ENCODE results near the gene CYTL1.

The CYTL1 gene

DNA sequence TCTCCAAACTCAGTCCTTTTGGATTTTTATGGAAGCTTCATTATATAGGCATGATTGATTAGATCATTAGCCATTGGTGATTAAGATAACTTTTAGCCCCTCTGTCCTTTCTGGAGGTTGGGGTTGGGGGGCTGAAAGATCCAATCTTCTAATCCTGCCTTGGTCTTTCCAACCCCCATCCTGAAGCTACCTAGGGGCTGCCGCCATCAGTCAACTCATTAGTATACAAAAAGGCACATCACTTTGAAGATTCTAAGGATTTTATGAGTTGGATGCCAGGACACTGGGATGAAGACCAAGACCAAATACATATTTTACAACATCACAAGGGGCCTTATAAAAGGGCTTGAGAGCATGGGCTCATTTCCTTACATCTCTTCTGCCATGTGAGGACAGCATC, 47.5 kb downstream of the CYTL1 start:
- Histone ChIP-seq H3K27me3 (ENCODE audit: insufficient read depth, poor library complexity, severe bottlenecking) (no peaks in the 10 kb centered on the region), H3K4me3 (replicated peaks; ENCODE audit: insufficient read depth, low read length) (no peak overlapping the region), H3K27ac (replicated peaks) (no peak overlapping the region)
- DNase-seq (ENCODE audit: low read depth in 1 of 2, low spot score in 1 of 2), result no peak
- TF ChIP-seq, protein P1, sequence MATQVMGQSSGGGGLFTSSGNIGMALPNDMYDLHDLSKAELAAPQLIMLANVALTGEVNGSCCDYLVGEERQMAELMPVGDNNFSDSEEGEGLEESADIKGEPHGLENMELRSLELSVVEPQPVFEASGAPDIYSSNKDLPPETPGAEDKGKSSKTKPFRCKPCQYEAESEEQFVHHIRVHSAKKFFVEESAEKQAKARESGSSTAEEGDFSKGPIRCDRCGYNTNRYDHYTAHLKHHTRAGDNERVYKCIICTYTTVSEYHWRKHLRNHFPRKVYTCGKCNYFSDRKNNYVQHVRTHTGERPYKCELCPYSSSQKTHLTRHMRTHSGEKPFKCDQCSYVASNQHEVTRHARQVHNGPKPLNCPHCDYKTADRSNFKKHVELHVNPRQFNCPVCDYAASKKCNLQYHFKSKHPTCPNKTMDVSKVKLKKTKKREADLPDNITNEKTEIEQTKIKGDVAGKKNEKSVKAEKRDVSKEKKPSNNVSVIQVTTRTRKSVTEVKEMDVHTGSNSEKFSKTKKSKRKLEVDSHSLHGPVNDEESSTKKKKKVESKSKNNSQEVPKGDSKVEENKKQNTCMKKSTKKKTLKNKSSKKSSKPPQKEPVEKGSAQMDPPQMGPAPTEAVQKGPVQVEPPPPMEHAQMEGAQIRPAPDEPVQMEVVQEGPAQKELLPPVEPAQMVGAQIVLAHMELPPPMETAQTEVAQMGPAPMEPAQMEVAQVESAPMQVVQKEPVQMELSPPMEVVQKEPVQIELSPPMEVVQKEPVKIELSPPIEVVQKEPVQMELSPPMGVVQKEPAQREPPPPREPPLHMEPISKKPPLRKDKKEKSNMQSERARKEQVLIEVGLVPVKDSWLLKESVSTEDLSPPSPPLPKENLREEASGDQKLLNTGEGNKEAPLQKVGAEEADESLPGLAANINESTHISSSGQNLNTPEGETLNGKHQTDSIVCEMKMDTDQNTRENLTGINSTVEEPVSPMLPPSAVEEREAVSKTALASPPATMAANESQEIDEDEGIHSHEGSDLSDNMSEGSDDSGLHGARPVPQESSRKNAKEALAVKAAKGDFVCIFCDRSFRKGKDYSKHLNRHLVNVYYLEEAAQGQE (IDR thresholded peaks at IDR 0.05; ENCODE audit: insufficient replicate concordance, low read depth), result no peak
- TF ChIP-seq POLR2AphosphoS5 (IDR thresholded peaks at IDR 0.05; ENCODE audit: low read depth) (no peak), SPI1 (IDR thresholded peaks at IDR 0.05; ENCODE audit: borderline replicate concordance, low read depth) (no peak), GABPA (IDR thresholded peaks at IDR 0.05; ENCODE audit: low read depth) (no peak)
- TF ChIP-seq, protein P2, sequence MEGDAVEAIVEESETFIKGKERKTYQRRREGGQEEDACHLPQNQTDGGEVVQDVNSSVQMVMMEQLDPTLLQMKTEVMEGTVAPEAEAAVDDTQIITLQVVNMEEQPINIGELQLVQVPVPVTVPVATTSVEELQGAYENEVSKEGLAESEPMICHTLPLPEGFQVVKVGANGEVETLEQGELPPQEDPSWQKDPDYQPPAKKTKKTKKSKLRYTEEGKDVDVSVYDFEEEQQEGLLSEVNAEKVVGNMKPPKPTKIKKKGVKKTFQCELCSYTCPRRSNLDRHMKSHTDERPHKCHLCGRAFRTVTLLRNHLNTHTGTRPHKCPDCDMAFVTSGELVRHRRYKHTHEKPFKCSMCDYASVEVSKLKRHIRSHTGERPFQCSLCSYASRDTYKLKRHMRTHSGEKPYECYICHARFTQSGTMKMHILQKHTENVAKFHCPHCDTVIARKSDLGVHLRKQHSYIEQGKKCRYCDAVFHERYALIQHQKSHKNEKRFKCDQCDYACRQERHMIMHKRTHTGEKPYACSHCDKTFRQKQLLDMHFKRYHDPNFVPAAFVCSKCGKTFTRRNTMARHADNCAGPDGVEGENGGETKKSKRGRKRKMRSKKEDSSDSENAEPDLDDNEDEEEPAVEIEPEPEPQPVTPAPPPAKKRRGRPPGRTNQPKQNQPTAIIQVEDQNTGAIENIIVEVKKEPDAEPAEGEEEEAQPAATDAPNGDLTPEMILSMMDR (IDR thresholded peaks at IDR 0.05; ENCODE audit: insufficient read depth, low read length), result no peak

DNA sequence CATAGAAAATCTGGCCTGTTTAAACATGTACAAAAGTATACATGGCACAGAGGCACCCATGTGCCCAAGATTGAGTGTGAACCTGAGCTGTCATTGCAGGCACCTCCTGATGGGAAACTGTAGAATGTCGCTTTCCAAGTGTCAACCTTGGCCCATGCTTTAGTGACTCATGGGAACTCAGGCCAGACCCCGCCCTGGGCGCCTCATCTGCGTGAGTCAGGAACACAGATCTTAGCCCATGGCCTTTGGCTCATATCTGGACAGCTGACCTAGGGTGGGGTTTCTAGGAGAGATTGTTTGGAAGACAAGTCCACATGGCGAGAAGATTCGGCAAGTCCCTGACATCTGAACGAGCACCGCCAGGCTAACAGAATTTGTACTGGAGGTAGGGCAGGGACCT, 50.0 kb downstream of the CYTL1 start:
- TF ChIP-seq POLR2AphosphoS5 (IDR thresholded peaks at IDR 0.05; ENCODE audit: low read depth) (no peak), GABPA (IDR thresholded peaks at IDR 0.05; ENCODE audit: low read depth) (no peak)
- TF ChIP-seq, protein P1 (IDR thresholded peaks at IDR 0.05; ENCODE audit: insufficient replicate concordance, low read depth), result no peak
- TF ChIP-seq, protein P2 (IDR thresholded peaks at IDR 0.05; ENCODE audit: insufficient read depth, low read length), result no peak
- no peak for DNase-seq (ENCODE audit: low read depth in 1 of 2, low spot score in 1 of 2)
- no peak overlapping the region for H3K4me3 ChIP-seq (replicated peaks; ENCODE audit: insufficient read depth, low read length)
- no peaks in the 10 kb centered on the region for H3K27me3 ChIP-seq (ENCODE audit: insufficient read depth, poor library complexity, severe bottlenecking)
- H3K27ac ChIP-seq (replicated peaks), result no peak overlapping the region

DNA sequence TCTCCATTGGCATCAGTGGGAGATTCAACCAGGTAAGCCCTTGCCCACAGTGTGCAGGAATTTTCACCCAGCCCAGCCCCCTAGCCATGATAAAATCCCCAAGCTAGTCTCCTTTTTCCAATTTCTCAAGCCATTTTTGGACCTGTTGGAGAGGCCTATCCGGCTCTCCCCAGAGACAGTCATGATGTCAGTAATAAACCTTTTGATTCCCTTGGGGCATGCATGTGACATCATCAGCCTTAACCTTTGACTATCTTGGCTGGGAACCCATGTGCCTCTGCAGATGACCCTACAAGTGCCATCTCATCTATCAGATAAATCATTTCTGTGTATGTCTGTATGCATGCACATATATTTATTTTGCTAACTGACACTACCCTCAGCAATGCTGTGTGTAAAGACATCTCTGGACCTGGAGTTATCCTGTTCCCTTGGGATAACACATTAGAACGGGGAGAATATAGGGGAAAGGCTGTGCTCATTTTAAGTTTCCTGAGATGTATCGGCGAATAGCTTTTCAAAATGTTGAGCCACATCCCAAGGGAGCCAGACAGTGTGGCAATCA, 51.0 kb downstream of the CYTL1 start:
- no peaks in the 10 kb centered on the region for H3K27me3 ChIP-seq (ENCODE audit: insufficient read depth, poor library complexity, severe bottlenecking)
- H3K4me3 ChIP-seq (replicated peaks; ENCODE audit: insufficient read depth, low read length), result no peak overlapping the region
- no peak for DNase-seq (ENCODE audit: low read depth in 1 of 2, low spot score in 1 of 2)
- no peak overlapping the region for H3K27ac ChIP-seq (replicated peaks)
- TF ChIP-seq, protein P2 (IDR thresholded peaks at IDR 0.05; ENCODE audit: insufficient read depth, low read length), result no peak
- TF ChIP-seq SPI1 (IDR thresholded peaks at IDR 0.05; ENCODE audit: borderline replicate concordance, low read depth) (no peak), POLR2AphosphoS5 (IDR thresholded peaks at IDR 0.05; ENCODE audit: low read depth) (no peak), GABPA (IDR thresholded peaks at IDR 0.05; ENCODE audit: low read depth) (no peak)
- TF ChIP-seq, protein P1 (IDR thresholded peaks at IDR 0.05; ENCODE audit: insufficient replicate concordance, low read depth), result no peak

Data from HL-60 (cell line).